Uterus (tissue), 2 donors: ENCODE results near the gene PRKCSH.
A peak's percentile ranks its signal among the peaks of the same experiment; 100 is the strongest.

Source experiments
- POLR2A ChIP-seq, 2 donors: fragments of 450-650 bp; IDR thresholded peaks; one replicate each; pipeline ENCODE4 v1.6.1; 2016; ENCODE audit warnings: antibody characterized with exemption in 2 of 2, mild to moderate bottlenecking in 1 of 2, moderate library complexity in 1 of 2
- TF ChIP-seq, protein P1 (sequence below), 4 experiments: fragments of 200-600 bp in 2 of 4; fragments of 450-650 bp in 2 of 4; sonication (generic) in 2 of 4; IDR thresholded peaks; one replicate each; pipeline ENCODE4 v1.5.1; 2016 to 2019; ENCODE audit warnings: antibody characterized with exemption in 4 of 4, mild to moderate bottlenecking in 2 of 4, moderate library complexity in 1 of 4

- TF ChIP-seq, protein P1, sequence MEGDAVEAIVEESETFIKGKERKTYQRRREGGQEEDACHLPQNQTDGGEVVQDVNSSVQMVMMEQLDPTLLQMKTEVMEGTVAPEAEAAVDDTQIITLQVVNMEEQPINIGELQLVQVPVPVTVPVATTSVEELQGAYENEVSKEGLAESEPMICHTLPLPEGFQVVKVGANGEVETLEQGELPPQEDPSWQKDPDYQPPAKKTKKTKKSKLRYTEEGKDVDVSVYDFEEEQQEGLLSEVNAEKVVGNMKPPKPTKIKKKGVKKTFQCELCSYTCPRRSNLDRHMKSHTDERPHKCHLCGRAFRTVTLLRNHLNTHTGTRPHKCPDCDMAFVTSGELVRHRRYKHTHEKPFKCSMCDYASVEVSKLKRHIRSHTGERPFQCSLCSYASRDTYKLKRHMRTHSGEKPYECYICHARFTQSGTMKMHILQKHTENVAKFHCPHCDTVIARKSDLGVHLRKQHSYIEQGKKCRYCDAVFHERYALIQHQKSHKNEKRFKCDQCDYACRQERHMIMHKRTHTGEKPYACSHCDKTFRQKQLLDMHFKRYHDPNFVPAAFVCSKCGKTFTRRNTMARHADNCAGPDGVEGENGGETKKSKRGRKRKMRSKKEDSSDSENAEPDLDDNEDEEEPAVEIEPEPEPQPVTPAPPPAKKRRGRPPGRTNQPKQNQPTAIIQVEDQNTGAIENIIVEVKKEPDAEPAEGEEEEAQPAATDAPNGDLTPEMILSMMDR (IDR thresholded peaks at IDR 0.05), result peak; percentile 41 to 57 (median 52)
- no peak for TF ChIP-seq POLR2A (IDR thresholded peaks at IDR 0.05)
Observed at GRCh38 chr19:11496391-11497163, 61.1 kb downstream of the PRKCSH start.
